ENCODE results near the gene REX1BD. TPM values are rescaled to one million over a fixed set of nuclear protein-coding genes. Genes with fewer than 3 reads are reported as not detected.
A peak's percentile ranks its signal among the peaks of the same experiment; 100 is the strongest.

The REX1BD gene
- total RNA-seq, 4 donors from 2014 or later: 57.4 to 137 (median 101) TPM

- no peaks in the 10 kb centered on the region for H3K9me3 ChIP-seq
- TF ChIP-seq POLR2A (IDR thresholded peaks at IDR 0.05): no peak
- TF ChIP-seq CTCF (IDR thresholded peaks at IDR 0.05): no peak
- H3K4me3 ChIP-seq (replicated peaks in 1 of 3): peak overlapping the region in 1 of 3 donors; percentile 19
- H3K27me3 ChIP-seq: peaks cover 34% of the 10 kb centered on the region
- DNase-seq: no peak
- H3K36me3 ChIP-seq: no peaks in the 10 kb centered on the region
- intact Hi-C loops (cut with DNase I): no loop called here
- H3K27ac ChIP-seq: no peak overlapping the region
- H3K4me1 ChIP-seq: peaks cover 9 to 28% of the 10 kb centered on the region in 2 donors
- WGBS, 2 donors: 3 to 5% methylated on average over 12 to 39 of the region's 65 CpGs
Measured at GRCh38 chr19:18605546-18606280, 17.1 kb downstream of the REX1BD start.

DNA sequence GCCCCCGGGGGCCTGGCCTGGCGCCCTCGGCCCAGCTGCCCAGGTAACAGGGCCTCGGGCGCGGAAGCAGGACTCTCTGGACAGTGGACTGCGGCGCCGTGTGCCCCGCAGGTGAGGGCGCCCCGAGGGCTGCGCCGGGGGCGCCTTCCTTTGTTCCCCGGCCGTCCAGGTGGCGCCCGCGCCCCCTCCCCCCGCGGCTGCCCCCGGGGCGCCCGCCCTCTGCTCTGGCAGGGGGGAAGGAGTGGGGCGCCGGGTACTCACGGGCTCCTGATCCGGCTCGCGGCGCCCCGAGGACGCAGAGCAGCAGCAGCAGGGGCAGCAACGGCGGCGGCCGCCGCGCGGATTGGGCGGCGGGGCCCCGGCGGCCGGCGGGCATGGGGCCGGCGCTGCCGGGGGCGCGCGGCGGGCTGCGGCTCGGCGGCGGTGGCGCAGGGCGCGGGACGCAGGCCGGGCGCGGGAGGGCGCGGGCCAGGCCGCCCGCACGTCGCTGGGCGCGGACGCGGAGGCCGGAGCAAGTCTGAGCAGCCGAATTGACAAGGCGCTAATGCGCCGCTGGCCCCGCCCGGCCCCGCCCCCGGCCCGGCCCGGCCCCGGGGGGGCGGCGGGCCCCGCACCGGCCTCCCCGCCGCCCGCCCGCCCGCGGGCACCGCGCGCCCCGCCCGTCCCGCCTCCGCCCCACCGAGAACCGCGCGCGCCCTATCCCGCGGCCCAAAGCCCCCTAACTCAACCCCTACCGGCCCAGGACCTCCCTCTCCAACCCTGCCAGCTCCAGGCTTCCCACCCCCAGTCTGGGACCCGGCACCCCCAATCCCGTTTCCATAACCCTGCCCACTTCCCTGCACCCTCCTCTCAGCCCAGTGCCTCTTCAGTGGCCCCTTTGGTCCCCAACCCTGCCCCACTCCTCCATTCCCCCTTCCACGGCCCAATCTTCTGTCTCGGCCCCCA, 18.0 kb downstream of the REX1BD start, which contains the start of gene CRLF1:
CRLF1 (minus strand) TSS at position 519 of the 945 bp plus-strand sequence; CDS start at position 376, 143 bp downstream.
- DNase-seq: no peak
- Histone ChIP-seq H3K4me1 (peaks cover 17 to 36% of the 10 kb centered on the region in 2 donors), H3K27me3 (peaks cover 40% of the 10 kb centered on the region), H3K9me3 (no peaks in the 10 kb centered on the region), H3K27ac (no peak within 1 kb of the TSS), H3K4me3 (replicated peaks in 1 of 3) (peak within 1 kb of the TSS in 1 of 3 donors; percentile 19), H3K36me3 (no peaks in the 10 kb centered on the region)
- intact Hi-C loops (cut with DNase I): no loop called here
- no peak for TF ChIP-seq CTCF (IDR thresholded peaks at IDR 0.05)
- TF ChIP-seq POLR2A (IDR thresholded peaks at IDR 0.05): no peak
- WGBS, 2 donors: 0 to 1% methylated on average over 4 to 16 of the region's 116 CpGs

GRCh38 chr19:18607226-18608101, 18.9 kb downstream of the REX1BD start:
- Histone ChIP-seq H3K9me3 (no peaks in the 10 kb centered on the region), H3K4me3 (replicated peaks in 1 of 3) (peak overlapping the region in 1 of 3 donors; percentile 4), H3K27me3 (peaks cover 49% of the 10 kb centered on the region), H3K27ac (no peak overlapping the region), H3K4me1 (peaks cover 26 to 45% of the 10 kb centered on the region in 2 donors), H3K36me3 (no peaks in the 10 kb centered on the region)
- intact Hi-C loops (cut with DNase I): no loop called here
- no peak for TF ChIP-seq CTCF (IDR thresholded peaks at IDR 0.05)
- TF ChIP-seq POLR2A (IDR thresholded peaks at IDR 0.05): no peak
- no peak for DNase-seq
- 1% methylated on average over 27 to 56 of the region's 68 CpGs for WGBS, 2 donors

DNA sequence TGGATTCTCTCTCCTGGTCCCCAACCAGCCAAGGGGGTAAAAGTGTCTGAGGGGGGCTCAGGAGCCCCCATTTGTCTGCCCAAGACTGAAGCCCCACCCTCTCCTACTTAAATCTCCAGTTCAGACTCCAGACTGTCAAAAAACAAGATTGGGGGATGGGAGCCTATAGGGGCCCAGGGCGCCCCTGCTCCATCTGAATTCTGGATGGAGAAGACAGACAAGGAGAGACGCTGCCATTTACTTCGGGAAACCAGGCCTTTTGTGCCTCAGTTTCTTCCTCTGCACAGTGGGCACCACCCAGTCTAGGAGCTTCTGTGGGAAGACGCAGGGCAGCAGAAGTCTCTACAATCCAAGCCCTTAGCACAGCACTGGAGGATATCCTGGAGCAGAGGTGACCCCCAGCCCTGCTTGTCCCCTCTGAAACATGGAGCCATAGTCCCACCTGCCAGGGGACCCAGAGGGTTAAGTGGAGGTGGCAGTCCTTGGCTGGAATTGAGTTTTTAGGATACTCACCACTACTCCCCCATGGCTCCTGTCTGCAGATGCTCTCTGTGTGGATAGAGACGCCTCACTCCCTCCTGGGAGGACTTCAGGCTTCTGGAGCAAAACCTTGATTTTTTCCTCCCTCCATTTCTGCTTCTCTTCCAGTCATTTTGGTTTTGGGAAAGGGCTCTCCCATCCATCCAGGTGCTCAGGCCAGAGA, 19.7 kb downstream of the REX1BD start:
- TF ChIP-seq POLR2A (IDR thresholded peaks at IDR 0.05): no peak
- no peak for TF ChIP-seq CTCF (IDR thresholded peaks at IDR 0.05)
- intact Hi-C loops (cut with DNase I): no loop called here
- H3K27me3 ChIP-seq: peaks cover 57% of the 10 kb centered on the region
- H3K27ac ChIP-seq: no peak overlapping the region
- DNase-seq: no peak
- no peaks in the 10 kb centered on the region for H3K9me3 ChIP-seq
- WGBS, 2 donors: 35 to 52% methylated on average over 5 of the region's 5 CpGs
- H3K4me3 ChIP-seq (replicated peaks in 1 of 3): no peak overlapping the region
- H3K36me3 ChIP-seq: no peaks in the 10 kb centered on the region
- peaks cover 28 to 53% of the 10 kb centered on the region in 2 donors for H3K4me1 ChIP-seq
